Stimulated activated CD4-positive, alpha-beta T cell treated with anti-CD3 and anti-CD28 coated beads, Interleukin-1b, Interleukin-23, amount 100 ng/mL, for 1 hour (primary cell): ENCODE measurements around the gene PMEPA1.
A peak's percentile ranks its signal among the peaks of the same experiment; 100 is the strongest.

Source experiments
- DNase-seq, 2 donors: peaks; one replicate each; pipeline ENCODE4 v3.0.0-alpha.2; 2020; ENCODE audit warnings: low read depth in 2 of 2

PMEPA1 gene

GRCh38 chr20:57712341-57712740 is 2.5 kb upstream of the PMEPA1 start:
- no peak for DNase-seq

GRCh38 chr20:57711826-57712225 is 2.0 kb upstream of the PMEPA1 start:
- no peak for DNase-seq

DNA sequence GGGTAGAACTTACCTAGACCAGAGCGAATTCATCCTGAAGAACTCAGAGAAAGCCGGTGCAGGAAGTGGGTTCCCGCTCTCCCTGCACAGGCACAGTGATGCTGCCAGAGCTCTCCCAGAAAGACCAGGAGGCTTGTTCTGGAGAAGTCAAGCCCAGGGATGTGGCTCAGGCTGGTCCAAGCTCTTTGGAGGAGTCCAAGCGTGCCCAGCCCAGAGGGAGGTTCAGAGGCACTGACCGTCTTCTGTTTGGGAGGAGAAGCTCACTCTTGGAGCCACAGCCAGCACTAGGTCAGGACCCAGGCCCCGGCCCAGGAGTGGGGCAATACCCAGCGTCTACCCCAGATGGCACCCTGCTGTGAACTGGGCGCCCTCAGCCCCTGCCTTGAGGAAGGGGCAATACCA is 1.5 kb upstream of the PMEPA1 start:
- no peak for DNase-seq

- DNase-seq: no peak
Measured at GRCh38 chr20:57710841-57711240, 1.0 kb upstream of the PMEPA1 start.

- peak in 1 of 2 donors; percentile 22 for DNase-seq
Measured at GRCh38 chr20:57708694-57709673, 831 bp downstream of the PMEPA1 start.

DNA sequence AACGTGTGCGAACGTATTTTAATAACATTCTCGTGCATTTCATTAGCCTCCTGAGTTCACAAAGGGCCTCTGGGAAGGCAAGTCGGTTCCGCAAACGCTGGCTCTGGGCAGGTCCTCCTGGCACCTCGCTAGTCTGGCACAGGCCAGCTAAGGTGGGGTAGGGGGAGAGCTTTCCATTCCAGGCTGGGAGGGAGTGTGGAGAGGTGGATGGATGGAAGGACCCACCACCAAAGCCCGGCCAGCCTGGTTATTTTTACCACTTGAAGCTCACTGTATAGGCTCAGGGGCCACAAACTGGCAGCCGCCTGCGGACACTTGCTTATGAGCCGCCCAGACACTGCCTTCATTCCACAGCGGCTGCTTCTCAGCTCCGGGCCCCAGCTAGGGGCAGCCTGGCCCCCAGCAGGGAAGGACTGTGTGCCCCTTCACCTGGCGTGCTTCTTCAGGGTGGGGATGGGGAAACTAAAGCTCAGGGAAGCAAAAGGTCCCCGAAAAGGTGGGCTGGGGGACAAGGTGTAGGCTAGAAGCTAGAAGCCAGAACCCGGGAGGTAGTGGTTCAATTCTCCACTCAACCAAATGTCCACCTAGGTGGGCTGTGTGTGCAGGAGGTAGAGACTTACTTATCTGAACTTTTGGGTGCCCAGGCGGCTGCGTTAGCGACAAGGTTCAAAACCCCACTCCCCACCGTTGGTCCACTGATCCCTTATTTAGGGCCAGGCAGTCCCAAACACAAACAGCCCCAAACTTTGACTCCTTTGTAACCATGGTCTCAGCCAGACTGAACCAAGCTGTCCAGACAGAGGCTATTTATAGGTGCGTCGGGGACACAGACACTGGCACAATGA is 1.7 kb downstream of the PMEPA1 start:
- DNase-seq: no peak

DNA sequence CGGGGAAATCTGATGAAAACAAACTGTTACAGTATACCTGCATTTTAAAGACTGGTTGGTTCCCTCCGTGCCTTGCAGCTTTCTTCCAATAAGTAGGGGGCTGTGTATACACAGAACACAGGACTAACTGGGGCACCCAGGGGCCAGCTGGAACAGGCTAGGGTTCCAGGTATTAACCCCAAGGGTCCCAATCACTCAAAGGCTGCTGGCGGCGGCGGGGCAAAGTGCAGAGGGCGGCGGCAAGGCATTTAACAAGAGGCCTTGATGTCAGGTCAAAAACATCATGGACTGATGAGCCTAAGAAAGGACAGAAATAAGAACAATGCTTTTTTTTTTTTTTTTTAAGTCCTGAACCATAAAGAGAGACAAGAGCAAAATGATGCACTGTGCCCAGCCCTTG is 2.5 kb downstream of the PMEPA1 start:
- DNase-seq: no peak

GRCh38 chr20:57705127-57705899 is 4.5 kb downstream of the PMEPA1 start:
- no peak for DNase-seq

DNA sequence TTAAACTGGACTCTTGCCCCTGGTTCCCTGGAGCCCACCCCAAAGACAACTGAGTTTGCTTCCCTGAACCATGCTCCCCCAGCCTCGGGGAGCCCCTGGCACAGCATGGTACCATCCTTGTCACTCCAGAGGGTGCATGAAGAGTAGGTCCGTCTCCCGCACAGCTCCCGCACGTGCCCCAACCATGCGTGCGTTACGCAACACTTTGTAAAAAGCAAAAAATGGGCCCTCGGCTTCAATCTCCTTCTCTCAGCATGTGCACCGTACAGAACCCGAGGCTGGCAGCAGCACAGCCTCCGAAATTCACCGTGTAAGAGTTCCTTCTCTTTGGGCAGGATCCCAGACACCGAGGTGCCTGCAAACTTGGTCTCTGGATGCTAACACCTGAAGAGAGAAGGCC is 5.6 kb downstream of the PMEPA1 start:
- no peak for DNase-seq

GRCh38 chr20:57703013-57703412 is 6.8 kb downstream of the PMEPA1 start:
- DNase-seq: no peak

DNA sequence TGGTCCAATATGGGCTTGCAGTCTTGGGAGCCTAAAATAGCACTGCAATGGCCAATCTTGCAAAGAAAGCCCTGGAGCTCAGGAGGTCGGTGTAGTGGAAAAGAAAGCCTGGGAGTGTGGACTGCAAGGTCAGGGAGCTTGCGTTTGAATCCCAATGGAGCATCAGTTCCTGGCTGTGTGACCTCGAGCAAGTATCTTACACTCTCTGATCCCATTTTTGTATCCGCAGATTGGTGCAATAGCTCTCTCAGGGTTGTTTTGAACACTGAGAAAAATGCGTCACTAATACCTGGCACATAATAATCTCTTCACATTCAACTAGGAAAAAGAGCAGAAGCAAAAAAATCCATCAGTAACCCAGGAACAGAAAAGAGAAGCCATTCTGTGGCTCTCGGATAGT is 7.3 kb downstream of the PMEPA1 start:
- no peak for DNase-seq

GRCh38 chr20:57702091-57702490 is 7.7 kb downstream of the PMEPA1 start:
- no peak for DNase-seq

DNA sequence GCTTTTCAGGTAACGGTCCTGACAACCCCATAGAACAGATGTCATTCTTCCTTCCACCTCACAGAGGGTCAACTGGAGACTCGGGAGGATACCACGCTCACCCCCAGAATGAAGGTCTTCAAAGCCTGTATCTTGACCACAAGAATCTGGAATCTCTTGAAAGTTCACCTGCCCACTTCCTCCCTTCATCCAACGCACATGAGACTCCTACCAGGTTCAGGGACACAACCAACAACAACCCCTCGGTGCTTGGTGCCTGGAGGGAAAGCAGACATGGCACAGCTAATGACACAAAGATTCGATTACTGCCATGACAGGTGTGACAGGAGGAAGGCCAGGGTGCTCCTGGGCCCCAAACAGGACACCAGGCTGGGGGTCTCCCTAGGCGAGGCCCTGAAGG is 8.2 kb downstream of the PMEPA1 start:
- no peak for DNase-seq

- DNase-seq: no peak
Measured at GRCh38 chr20:57701090-57701489, 8.7 kb downstream of the PMEPA1 start.

DNA sequence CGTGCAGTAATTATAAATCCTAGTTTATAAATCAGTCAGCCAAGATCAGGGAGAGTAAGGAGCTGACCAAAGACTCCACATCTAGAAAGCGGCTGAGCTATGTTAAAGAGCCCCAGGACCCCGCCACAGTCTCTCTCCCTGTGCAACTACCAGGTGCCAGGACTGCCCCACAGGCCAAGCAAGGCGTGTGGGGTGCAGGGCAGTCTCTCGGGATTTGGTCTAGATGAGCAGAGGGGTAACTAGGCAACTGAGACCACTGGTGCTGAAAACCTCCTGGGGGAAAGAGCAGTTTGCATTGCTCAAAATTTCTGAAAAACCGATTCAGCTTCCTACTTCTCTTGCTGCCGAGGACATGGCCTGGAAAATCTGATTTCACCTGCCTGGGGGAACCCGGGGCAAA is 10.4 kb downstream of the PMEPA1 start:
- DNase-seq: no peak

- no peak for DNase-seq
Measured at GRCh38 chr20:57698867-57699275, 10.9 kb downstream of the PMEPA1 start.

DNA sequence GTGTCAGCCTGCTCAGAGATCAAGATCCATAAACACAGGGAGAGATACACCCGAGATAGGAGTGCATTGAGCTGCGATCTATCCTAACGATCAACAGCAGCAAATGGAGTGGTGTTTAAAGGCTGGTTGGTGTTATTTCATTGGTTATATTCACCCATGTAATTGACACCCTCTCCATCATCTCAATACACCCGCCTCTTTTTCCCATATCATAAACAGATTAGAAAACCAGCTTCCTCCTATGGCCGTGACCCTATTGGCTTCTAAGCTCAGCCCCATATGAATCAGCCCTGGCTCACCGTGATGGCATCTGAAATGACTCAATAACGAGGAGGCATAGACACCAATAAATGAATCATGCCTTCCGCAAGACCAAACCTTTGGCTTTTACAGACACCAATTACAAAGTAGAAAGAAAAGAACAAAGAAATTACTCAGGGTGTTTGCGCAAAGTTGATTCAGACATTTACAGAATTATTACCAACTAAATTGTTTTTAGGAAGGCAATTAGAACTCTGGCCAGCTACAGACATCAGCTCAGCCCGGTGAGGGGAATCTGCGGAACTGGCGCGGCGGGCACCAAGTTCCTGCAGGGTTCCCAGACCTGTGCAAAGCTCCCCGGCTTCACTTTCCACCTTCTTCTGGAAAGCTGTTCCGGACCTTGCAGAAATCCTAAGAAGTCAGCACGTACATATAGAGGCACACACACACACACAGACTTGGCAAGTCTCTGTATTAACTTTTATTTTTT is 11.5 kb downstream of the PMEPA1 start:
- DNase-seq: peak in 1 of 2 donors; percentile 29

GRCh38 chr20:57697543-57697942 is 12.3 kb downstream of the PMEPA1 start:
- DNase-seq: no peak

GRCh38 chr20:57696401-57696961 is 13.3 kb downstream of the PMEPA1 start:
- DNase-seq: no peak

GRCh38 chr20:57695940-57696339 is 13.9 kb downstream of the PMEPA1 start:
- no peak for DNase-seq

DNA sequence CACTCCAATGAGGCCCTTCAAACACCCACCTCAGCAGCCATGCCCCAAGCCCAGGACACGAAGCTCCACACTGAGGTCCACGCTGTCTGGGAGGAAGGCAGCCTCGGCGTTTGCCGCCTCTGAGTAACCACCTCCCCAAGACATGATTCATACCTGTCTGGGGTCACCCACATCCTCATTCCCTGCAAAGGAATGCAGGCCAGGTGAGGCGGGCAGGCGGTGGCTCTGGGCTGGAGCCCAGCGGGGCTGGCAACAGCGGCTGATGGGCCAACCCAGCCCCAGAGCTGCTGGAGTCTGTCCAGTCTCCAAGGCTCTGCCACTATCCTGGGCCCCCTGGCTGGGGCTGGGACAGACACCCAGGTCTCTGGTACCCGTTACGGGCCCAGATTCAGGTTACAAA is 14.8 kb downstream of the PMEPA1 start:
- no peak for DNase-seq
